AG08395 (cell line): Measurements from ENCODE around the gene PRDX1.

Source experiments
- DNase-seq: peaks from one replicate; pipeline ENCODE4 v3.0.0; 2012; ENCODE audit warnings: mixed read lengths, low spot score

Gene PRDX1

GRCh38 chr1:45521413-45522323 lies at the start of gene PRDX1:
Gene PRDX1 (minus strand): TSS chr1:45521884. CDS start chr1:45519043, 2,841 bp downstream.
- peak; percentile 98 for DNase-seq

GRCh38 chr1:45570631-45571030 lies 48.9 kb upstream of the PRDX1 start:
- DNase-seq = no peak

- DNase-seq = peak; percentile 81
These were observed 48.4 kb upstream of the PRDX1 start for GRCh38 chr1:45569962-45570581.

- no peak for DNase-seq
These were observed 47.9 kb upstream of the PRDX1 start for GRCh38 chr1:45569571-45569961.

- DNase-seq = no peak
These were observed 46.7 kb upstream of the PRDX1 start for GRCh38 chr1:45568421-45568820.

- DNase-seq = no peak
These were observed 46.2 kb upstream of the PRDX1 start for GRCh38 chr1:45567911-45568310.

GRCh38 chr1:45566722-45567121 lies 45.0 kb upstream of the PRDX1 start:
- DNase-seq = no peak

- no peak for DNase-seq
These were observed 42.2 kb upstream of the PRDX1 start for GRCh38 chr1:45563843-45564242.

GRCh38 chr1:45557422-45557944 lies 35.8 kb upstream of the PRDX1 start:
- DNase-seq = no peak

GRCh38 chr1:45554198-45554597 lies 32.5 kb upstream of the PRDX1 start:
- no peak for DNase-seq

- DNase-seq = no peak
These were observed 30.6 kb upstream of the PRDX1 start for GRCh38 chr1:45552331-45552730.

- DNase-seq = no peak
These were observed 30.0 kb upstream of the PRDX1 start for GRCh38 chr1:45551684-45552083.

GRCh38 chr1:45550401-45551351 lies 29.0 kb upstream of the PRDX1 start, which contains the start of gene AKR1A1:
Gene AKR1A1 (plus strand): TSS chr1:45550826. CDS start chr1:45561795, 10,969 bp downstream.
- peak; percentile 88 for DNase-seq

GRCh38 chr1:45545553-45546310 lies 24.0 kb upstream of the PRDX1 start:
- no peak for DNase-seq

- DNase-seq = no peak
These were observed 23.4 kb upstream of the PRDX1 start for GRCh38 chr1:45545019-45545493.

- no peak for DNase-seq
These were observed 22.8 kb upstream of the PRDX1 start for GRCh38 chr1:45544530-45544929.

GRCh38 chr1:45543581-45544417 lies 22.1 kb upstream of the PRDX1 start:
- no peak for DNase-seq

GRCh38 chr1:45542591-45542990 lies 20.9 kb upstream of the PRDX1 start:
- no peak for DNase-seq

GRCh38 chr1:45541193-45541592 lies 19.5 kb upstream of the PRDX1 start:
- DNase-seq = no peak

- DNase-seq = no peak
These were observed 15.2 kb upstream of the PRDX1 start for GRCh38 chr1:45536886-45537285.
